HG03108 (cell line): ENCODE measurements around the gene PIGK.

Experiments
- ATAC-seq: cut with Tn5 transposase; IDR thresholded peaks from one replicate; pipeline ENCODE4 v1.9.1; 2021; ENCODE audit warnings: moderate library complexity; ENCODE audit not compliant: unreplicated experiment

Gene PIGK

DNA sequence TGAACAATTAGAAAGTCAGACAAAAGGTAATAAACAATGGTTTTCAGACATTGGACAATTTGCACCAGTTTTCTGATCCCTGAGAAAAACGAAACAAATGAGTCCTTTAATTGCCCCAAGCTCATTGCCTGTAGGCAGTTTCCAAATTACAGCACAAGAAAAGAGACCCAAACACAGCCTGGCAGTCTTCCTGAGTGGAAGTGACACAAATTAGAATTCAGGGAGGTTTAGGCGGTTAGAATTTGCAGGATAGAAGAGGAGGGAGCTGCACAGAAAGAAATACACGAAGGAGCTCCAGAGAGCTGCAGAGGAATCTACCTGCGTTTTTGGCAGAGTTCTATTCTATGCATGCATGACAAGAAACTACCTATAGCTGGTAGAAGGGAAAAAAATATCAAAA is 115.7 kb downstream of the PIGK start:
- ATAC-seq = no peak

DNA sequence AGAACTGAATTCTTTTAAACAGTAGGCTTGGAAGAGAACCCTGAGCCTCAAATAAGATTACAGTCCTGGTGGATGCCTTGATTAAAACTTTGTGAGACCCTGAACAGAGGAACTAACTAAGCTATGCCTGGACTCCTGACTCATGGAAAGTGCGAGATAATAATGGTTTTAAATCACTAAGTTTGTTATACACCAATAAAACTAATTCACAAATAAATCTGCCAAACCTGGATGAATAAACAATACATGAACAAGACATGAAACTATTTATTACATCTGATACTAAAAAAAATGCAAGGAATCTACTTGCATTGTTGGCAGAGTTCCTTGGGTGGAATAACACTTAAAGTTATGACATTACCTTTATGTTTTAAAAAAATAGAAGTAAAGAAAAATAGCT is 118.4 kb downstream of the PIGK start:
- no peak for ATAC-seq

- ATAC-seq = no peak
Observed at GRCh38 chr1:77096496-77097255, 122.6 kb downstream of the PIGK start.

- no peak for ATAC-seq
Observed at GRCh38 chr1:77095236-77095635, 124.0 kb downstream of the PIGK start.

DNA sequence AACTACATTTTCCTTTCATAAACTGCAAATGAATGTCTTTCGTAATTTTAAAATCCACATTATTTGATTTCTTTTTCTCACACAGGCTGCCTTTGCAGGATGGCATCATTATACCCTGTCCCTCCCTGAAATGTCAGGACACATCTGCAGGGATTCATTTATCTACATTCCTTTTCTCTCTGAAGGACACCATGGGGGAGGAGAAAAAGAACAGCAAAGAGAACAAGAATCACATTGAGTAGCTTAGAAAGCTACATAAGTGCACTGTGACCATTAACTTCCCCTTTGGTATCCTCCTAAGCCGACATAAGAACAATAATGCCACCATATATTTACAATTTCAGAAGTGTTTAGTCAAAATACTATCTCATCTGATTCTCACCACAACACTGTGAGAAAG is 129.5 kb downstream of the PIGK start:
- ATAC-seq = no peak

GRCh38 chr1:77085109-77085508 is 134.1 kb downstream of the PIGK start:
- ATAC-seq = no peak

DNA sequence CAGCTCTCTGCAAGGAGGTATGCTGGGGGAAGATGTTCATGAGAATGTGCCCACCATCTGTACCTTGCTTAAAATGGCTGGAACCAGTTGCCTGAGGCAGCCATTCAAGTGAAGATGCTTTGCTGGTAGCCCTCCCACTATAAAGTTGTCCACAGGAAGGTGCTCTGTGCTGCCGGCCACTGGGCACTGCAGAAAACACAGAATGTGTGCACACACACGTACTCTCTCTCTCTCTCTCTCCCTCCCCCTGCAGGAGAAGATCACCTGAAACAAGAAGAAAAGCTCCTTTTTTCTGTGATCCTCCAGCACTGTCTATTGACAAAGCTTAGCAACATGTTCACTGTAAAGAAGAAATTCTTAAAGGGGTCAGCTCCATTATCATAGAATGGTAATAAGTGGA is 134.8 kb downstream of the PIGK start:
- ATAC-seq = no peak

DNA sequence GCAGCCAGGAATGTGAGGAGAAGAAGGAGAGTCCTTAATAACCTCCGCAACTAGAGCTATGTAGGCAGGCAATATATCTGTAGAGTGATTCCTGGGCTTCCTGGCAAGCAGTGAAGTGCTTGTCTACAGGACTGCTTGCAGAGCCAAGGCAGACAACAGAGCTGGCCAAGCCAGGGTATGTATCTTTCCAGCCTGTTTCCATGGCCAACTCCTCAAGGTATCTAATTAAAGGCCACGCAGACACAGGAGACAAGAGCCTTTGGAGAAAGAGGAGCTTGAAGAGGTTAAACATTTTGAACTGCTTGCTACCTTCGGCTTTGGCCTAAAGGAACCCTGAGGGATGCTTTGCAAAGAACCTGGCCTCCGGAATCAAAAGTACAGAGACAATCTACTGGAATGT is 137.4 kb downstream of the PIGK start:
- ATAC-seq = no peak

GRCh38 chr1:77076759-77077158 is 142.5 kb downstream of the PIGK start:
- ATAC-seq = no peak

DNA sequence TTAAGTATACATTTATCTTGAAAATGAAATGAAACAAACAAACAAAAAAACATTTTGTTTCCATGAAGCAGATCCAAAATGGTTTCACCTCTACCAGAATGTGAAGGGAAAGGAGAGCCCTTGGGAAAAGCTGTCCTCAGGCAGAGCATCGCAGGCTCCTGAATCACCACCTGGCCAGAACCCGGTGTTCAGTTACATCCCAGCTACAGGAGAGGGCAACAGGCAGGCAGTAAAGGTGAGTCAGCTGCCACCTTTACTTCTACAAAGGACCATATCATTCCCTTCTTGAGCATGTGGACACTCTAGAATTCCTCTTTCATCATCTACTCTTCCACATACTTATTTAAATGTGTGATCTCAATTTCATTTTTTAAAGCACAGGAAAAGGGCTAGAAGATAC is 151.2 kb downstream of the PIGK start:
- no peak for ATAC-seq

GRCh38 chr1:77065693-77066342 is 153.4 kb downstream of the PIGK start:
- ATAC-seq = no peak

- ATAC-seq = no peak
Observed at GRCh38 chr1:77064246-77064645, 155.0 kb downstream of the PIGK start.

- ATAC-seq = no peak
Observed at GRCh38 chr1:77063118-77063517, 156.1 kb downstream of the PIGK start.

- no peak for ATAC-seq
Observed at GRCh38 chr1:77061162-77061561, 158.1 kb downstream of the PIGK start.

- ATAC-seq = no peak
Observed at GRCh38 chr1:77060000-77060399, 159.2 kb downstream of the PIGK start.

DNA sequence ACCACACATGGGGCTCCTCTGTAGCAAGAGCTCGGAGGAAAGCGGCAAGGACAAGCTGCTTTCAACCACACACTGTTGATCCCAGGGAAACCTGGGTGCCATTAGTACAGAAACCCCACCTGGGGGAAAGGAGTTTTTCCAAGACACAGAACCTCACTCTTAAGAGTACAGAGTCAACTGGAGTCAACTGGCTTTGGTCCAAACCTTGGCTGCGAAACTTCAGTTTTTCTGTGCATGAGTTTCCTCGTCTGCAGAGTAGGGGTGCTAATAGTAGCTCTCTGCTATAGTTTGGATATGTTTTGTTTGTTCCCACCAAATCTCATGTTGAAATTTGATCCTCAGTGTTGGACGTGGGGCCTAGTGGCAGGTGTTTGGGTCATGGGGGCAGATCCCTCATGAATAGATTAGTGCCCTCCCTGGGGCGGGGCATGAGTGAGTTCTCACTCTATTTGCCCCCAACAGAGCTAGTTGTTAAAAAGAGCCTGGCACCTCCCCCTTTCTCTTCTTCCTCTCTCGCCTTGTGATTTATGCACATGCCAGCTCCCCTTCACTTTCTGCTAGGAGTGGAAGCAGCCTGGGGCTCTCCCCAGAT is 161.1 kb downstream of the PIGK start:
- ATAC-seq = no peak

DNA sequence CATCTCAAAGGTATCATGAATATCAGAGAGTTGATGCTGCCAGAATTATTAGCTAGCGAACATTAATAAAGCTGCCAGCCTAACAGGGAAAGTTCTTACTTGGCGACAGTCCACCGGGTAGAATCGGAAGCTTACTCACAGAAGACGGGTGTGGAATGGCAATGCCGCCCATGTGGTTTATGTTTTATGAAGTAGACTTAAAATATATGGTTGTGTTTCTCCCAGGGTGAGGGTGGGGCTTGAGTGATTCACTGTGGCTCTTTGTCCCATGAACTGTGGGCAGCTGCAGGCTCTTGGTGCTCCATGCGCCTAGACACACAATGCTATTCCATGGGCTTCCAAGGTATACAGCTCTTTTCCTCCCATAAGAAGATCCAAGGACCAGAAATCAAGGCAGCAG is 162.7 kb downstream of the PIGK start:
- no peak for ATAC-seq

DNA sequence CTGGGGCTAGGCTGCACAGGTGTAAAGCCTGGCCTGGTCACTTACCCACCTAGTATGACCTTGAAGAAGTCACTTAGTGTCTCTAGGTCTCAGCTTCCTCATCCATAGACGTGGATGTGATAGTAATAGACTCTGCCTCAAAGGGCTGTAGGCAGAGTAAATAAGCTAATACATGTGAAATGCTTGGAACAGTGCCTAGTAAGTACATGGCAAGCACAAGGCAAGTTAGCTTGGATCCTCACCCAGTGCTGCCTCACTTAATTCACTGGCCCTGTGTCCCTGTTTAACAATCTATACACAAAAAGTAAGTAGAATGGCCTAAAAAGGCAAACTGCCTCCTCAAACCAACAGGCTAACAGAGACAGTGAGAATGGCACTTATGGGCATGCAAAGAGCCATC is 167.8 kb downstream of the PIGK start:
- no peak for ATAC-seq

GRCh38 chr1:77048615-77049005 is 170.6 kb downstream of the PIGK start:
- ATAC-seq = no peak

DNA sequence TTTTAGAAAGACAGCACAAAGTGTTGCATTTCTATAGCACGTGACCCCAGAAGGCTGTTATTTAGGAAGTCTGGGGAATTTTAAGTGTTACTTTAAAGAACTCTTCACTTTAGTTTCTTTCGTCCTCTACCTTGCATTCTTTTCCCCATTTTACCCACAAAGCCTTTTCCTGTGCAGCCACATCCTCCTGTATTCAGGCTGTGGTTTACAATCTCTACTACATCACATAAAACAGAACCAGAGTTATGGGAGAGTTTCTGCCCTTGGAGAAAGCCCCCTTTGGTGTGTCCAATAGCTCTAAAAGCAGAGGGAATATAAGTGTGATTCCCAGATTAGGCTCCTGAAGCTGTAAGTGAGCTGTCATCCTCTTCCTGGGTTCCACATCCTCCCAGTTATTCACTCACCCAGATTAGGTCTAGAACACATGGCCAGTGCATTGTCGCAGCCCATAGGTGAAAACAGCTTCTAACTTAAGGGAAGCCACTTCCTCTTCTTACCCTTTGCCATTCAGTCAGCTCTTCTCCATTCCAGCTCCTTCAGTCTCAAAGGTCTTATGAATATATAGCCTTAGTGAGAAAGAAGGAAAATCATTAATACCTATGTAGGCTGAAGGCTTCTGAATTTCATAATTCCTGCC is 171.1 kb downstream of the PIGK start:
- ATAC-seq = no peak

GRCh38 chr1:77047575-77047974 is 171.7 kb downstream of the PIGK start:
- no peak for ATAC-seq
